ENCODE results near the gene B4GALT3. TPM values are rescaled to one million over a fixed set of nuclear protein-coding genes. Genes with fewer than 3 reads are reported as not detected.

The B4GALT3 gene
- total and polyA plus RNA-seq, 9 of the 15 experiments (the other 6 are each of a cell fraction or from before 2014, with no cell fraction given), result 31.2 to 103 (median 46.1) TPM

DNA sequence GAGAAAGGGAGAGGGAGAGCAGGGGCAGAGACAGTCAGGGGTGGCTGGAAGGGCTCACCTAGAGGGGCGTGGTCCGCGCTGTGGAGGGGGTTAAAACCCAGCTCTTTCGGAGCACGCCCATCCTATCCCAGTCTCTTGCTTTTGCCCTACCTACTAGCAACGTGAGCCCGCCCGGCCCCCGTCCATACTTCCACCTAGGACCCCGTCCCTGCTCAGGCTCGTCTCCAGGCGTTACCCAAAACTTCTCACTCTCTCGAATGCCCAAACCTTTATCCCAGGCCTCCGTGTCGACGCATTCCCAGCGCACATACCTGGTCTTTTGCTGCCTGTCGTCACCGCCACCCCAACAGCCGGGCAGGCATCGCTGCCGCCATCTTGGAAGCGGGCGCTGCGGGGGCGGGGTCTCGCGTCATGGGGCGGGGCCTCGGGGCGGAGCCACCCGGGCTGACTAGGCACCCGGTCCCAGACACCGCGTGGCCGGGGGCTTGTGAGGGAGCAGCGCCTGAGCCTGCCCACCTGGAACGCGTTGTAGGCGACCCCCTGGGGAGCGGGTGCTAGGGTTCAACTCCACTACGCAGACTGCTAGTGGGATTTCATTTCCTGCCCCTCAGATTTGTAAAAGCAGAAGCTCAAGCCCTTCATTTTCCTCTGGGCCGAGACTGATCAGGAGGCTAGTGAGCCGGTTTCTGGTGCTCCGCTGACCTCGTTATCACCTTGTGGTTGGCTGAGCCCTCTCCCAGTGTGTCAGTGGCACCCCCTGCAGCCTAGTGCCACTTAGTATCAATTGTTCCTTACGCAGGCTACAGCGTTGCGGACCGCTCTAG, at the start of gene B4GALT3 (continued):
- no peak for TF ChIP-seq SAFB2 (IDR thresholded peaks at IDR 0.05; ENCODE audit: borderline replicate concordance, low read depth, low read length, severe bottlenecking)
- 0 out of 4 replicates have a peak, but pooled peaks of 1 of the 2 experiments have one; percentile 50 for TF ChIP-seq UBTF (IDR thresholded peaks at IDR 0.05; ENCODE audit: borderline replicate concordance in 1 of 2, low read depth in 2 of 2, low read length in 2 of 2)
- TF ChIP-seq SAFB (IDR thresholded peaks at IDR 0.05; ENCODE audit: borderline replicate concordance, low read depth, low read length), result no peak
- TF ChIP-seq RNF219 (CRISPR knock-in tag; IDR thresholded peaks at IDR 0.05), result no peak
- no peak for TF ChIP-seq ZKSCAN1 (IDR thresholded peaks at IDR 0.05; ENCODE audit: low read depth, low read length)
- TF ChIP-seq SRSF7 (optimal IDR thresholded peaks at IDR 0.05; ENCODE audit: low read depth, low read length), result no peak
- TF ChIP-seq TRIM24 (IDR thresholded peaks at IDR 0.05), result peak in 1 of 2 experiments; percentile 17; a peak in 1 of 4 replicates
- TF ChIP-seq, protein P1, sequence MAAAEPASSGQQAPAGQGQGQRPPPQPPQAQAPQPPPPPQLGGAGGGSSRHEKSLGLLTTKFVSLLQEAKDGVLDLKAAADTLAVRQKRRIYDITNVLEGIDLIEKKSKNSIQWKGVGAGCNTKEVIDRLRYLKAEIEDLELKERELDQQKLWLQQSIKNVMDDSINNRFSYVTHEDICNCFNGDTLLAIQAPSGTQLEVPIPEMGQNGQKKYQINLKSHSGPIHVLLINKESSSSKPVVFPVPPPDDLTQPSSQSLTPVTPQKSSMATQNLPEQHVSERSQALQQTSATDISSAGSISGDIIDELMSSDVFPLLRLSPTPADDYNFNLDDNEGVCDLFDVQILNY (CRISPR knock-in tag; IDR thresholded peaks at IDR 0.05), result peak; percentile 69; the same call in 1 of the 2 replicates
- TF ChIP-seq ZNF311 (CRISPR knock-in tag; IDR thresholded peaks at IDR 0.05), result no peak
- peak; percentile 31 for TF ChIP-seq MXD1 (CRISPR knock-in tag; IDR thresholded peaks at IDR 0.05; ENCODE audit: borderline replicate concordance, poor library complexity, severe bottlenecking)
- no peak for TF ChIP-seq BCL6 (CRISPR knock-in tag; IDR thresholded peaks at IDR 0.05)
- TF ChIP-seq ARID2 (IDR thresholded peaks at IDR 0.05), result no peak
- no peak for TF ChIP-seq ZNF124 (CRISPR knock-in tag; IDR thresholded peaks at IDR 0.05)
- TF ChIP-seq ZNF518B (CRISPR knock-in tag; IDR thresholded peaks at IDR 0.05), result no peak
- no peak for TF ChIP-seq MED1 (CRISPR knock-in tag; IDR thresholded peaks at IDR 0.05; ENCODE audit: borderline replicate concordance)
- TF ChIP-seq JUND (IDR thresholded peaks at IDR 0.05; ENCODE audit: borderline replicate concordance, low read depth, low read length), result peak; percentile 49; the same call in 1 of the 2 replicates
- TF ChIP-seq JUND (tag; IDR thresholded peaks at IDR 0.05; ENCODE audit: borderline replicate concordance, low read depth, low read length), result no peak; the same call in 2 of the 3 replicates
- TF ChIP-seq PHB2 (IDR thresholded peaks at IDR 0.05; ENCODE audit: low read depth), result no peak

All from K562 (cell line).